Stimulated activated CD4-positive, alpha-beta T cell treated with anti-CD3 and anti-CD28 coated beads, TNF-alpha, amount 100 ng/mL, for 24 hours (primary cell): Measurements from ENCODE around the gene USP48.
"Not testable (repeated sequence)": the region's sequence is repeated elsewhere in the genome, so short reads cannot be mapped to it uniquely, and the experiment has no call there.

Source experiments
- DNase-seq, 3 experiments: peaks; one replicate each; pipeline ENCODE4 v3.0.0-alpha.2; 2020; ENCODE audit warnings: low read depth in 3 of 3

The USP48 gene

DNA sequence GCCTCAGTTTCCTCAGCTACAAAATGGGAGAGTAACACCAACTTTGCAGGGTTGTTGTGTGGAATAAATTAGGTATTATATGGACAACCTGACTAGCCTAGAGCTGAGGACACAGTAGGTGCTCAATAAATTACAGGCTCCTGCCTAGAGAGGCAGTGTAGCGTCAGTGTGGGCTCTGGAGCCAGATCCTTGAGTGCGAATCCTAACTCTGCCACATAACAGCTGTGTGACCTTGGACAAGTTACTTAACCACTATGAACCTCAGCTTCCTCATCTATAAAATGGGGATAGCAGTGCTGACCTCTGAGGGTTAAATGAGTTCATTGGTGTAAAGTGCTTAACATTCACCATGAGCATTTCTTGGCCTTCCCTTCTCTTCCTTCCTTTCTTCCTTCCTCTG, 146.9 kb downstream of the USP48 start:
- DNase-seq: no peak

DNA sequence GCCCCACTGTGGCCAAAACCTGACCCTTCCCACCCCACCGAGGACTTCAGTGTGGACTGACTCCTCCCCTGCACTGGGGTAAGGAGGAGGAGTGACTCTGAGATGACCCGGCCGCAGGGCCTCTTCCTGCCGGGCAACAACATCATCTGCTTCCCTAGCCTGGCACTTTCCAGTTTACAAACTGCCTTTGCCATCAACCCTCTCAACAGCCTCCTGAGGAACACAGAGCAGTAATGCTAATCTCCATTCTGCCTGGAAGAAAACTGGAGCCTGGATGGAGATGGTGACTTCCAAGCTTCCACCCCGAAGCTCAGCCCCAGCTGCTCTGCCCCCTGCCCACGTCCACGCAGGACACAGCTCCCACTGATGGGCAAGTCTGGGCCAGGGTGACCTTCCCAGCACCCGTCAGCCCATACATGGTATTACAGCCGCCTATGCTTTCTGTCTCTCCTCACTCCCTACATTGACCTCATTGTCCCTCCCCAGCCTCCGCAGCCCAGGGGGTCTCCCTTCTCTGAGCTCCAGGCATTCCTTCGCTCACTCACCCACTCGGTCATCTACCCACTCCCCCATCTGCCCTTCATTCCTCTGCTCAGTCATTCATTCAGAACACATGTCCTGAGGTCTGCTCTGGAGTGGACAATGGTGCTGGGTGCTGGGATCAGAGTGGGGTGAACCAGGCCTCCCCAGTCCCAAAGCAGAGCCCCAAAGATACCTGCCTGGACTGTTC, 148.0 kb downstream of the USP48 start:
- no peak for DNase-seq

DNA sequence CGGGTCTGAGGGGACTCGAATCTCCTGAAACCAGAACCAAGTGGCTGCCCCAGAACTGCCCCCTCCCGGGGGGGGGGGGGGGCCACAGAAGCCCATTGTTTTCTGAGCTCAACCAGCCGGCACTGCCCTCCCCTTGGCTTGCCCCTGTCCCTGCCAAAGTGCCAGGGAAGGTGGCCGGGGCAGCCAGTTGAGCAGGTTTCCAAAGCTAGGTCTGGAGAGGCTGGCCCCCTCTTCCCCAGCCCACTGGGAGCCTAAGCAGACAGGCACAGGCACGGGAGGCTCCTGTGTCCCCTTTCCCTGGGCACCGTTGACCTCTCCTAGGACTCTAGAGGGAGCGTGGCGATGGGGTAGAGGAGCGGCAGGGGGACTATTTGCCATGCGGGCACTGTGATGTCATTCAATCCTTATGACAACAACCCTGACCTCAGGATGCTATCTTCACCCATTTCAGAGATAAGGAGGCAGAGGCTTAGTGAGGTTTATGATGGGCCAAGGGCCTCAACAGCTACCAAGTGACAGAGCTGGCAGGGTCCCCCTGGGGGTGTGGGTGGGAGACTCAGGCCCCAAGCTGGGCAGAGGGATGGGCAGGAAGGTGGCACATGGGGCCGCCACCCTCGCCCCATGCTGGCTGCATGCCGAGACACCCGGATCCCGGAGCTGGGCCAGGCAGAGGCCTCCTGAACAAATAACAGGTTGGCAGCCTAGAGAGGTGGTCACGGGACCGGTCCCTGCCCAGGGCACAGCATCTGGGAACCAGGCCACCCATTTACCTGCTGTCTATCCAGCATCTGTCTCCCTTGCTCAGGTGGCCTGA, 148.8 kb downstream of the USP48 start:
- DNase-seq: no peak

DNA sequence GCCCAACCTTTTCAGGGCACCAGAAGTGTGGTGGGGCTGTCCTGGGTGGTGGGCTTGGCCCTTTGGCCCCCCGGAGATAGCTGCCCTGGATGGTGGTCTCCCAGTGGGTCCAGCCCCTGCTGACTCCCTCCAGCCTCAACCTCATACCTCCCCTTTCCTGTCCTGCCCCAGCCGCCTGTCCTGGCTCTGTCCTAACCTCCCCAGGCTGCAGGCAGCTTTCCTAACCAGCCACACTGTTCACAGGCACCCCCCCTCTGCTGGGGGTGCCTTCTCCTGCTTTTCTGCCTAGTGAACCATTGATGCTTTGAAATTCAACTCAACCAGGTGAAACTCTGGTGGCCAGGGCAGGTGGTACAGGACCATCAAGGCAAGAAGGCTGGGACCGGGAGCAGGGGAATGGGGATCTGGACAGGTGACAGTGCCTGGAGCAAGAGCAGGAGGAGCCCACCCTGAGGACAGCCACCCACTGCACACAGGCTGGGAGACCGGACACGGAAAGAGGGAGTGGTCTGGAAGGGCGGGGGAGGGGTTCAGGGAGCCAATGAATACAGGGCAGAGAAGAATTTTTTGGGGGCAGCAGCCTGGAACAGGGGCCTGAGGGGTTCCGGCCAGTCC, 149.7 kb downstream of the USP48 start:
- no peak for DNase-seq

DNA sequence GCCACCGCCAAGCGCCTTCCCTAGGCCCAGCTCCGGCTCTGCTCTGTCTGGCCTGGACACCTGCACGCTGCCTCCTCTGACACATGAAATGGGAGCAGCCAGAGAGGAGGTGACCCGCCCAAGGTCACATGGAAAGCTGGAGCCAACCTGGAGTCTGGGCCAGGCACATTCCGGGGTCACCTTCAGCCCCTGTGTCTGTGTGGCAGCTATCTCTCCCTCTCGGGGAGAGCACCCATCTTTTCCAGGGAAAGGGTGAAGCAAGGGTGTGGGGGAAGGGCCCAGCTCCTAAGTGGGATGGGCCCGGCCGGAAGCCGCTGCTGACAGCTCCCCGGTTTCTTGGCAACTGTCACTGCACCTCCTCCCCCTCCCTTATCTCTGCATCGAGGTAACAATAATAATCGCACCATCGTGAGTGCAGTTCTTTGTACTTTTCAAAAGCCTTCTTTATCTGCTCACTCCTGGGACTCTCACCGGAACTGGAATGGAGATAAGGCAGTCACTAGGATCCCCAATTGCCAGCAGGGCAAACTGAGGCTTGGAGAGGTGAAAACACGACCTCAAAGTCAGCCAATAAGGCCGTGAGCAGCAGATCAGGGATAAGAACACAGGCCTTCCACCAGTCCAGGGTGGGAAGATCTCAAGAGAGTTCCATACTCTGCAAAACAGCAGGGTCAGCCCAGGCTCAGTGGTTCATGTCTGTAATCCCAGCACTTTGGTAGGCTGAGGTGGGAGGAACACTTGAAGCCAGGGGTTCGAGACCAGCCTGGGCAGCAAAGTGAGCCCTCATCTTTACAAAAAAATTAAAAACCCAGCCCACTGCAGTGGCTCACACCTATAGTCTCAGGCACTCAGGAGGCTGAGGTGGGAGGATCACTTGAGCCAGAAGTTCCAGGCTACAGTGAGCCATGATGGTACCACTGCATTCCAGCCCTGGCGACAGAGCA, 150.7 kb downstream of the USP48 start:
- no peak for DNase-seq

DNA sequence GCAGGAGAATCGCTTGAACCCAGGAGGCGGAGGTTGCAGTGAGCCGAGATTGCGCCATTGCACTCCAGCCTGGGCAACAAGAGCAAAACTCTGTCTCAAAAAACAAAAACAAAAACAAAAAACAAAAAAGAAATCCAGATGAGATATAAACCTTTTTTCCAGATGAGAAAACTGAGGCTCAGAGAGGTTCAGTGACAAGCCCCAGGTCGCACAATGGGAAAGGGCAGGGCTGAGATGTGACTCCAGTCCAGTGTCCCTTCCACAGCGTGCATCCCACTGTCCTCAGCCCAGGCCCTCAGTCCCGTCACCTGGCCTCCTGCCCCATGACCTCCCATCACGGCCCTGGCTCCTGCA, 151.4 kb downstream of the USP48 start:
- not testable (repeated sequence) for DNase-seq

DNA sequence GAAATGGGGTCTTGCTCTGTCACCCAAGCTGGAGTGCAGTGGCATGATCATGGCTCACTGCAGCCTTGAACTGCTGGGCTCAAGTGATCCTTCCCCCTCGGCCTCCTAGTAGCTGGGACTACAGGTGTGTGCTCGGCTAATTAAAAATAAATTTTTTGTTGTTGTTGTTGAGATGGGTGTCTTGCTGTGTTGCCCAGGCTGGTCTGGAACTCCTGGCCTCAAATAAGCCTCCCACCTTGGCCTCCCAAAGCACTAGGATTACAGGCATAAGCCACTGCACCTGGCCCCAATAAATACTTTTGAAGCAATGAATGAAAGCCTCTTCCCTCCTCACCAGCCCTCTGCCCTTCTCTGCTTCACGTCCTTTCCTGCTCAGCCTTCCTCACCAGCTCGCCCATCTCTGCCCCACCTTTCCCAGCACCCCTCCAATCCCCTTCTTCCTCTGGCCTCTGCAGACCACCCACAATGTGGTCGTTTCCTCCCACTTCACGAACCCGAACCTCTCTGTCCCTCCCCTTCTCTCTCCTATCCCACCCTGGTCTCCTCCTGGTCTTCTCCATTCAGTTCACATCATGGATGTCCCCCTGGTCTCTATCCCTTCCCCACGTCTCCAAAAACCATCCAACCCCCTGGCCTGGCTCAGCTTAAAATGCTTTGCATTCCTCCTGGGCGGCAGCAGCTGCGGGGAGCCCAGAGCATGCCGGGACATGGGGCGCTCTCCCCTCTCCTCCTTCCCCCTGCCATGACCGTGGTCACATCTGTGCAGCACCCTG, 152.2 kb downstream of the USP48 start:
- no peak for DNase-seq

DNA sequence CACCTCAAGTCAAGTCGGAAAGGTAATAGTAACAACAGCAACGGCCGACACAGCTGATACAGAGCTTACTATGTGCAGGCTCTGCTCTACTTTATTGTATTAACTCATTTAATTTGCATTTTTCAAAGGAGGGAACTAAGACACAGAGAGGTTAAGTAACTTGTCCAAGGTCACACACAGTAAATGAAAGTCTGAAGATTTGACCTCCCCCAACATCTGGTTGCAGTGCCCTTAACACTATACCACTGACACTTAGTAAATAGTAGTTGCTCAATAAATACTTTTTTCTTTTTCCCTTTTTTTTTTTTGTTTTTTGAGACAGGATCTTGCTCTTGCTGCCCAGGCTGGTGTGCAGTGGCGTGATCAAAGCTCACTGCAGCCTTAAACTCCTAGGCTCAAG, 153.0 kb downstream of the USP48 start:
- DNase-seq: no peak

DNA sequence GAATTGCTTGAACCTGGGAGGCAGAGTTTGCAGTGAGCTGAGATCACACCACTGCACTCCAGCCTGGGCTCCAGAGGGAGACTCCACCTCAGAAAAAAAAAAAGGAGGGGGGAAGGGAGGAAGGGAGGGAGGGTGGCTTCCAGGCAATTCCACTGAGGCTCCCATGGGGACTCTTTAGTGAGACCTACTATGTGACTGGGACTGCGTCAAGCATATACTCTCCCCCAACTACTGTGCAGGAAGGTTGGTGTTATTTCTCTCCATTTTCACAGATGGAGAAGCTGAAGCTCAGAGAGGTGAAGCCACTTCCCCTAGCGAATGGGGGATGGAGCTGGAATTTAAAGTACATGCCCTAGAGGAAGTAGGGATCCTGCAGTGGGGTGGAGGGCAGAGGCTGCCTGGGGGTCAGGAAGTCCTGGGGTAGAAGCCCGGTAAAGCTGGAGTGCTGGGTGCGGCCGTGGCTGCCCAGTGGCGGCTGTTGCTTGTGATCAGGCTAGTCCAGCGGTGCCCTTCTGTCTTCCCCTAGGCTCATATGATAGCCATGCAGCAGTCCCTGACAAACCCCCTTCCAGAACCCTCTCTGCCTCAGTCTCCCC, 154.1 kb downstream of the USP48 start:
- DNase-seq: no peak
